GM23338 (cell line): Measurements from ENCODE around the gene ST3GAL4.

Experiments
- CREB1 ChIP-seq: fragments of 250-450 bp; sonication (Bioruptor Pico); IDR thresholded peaks from 2 replicates; pipeline ENCODE4 v1.5.0; 2020; ENCODE audit warnings: low read depth, mild to moderate bottlenecking, moderate library complexity
- CTCF ChIP-seq, 2 experiments: fragments of 200-600 bp in 1 of 2; sonication (generic) in 1 of 2; conservative IDR thresholded peaks; 2 replicates each; pipeline versions ENCODE4 v1.5.1 to v1.6.1; 2016 to 2017; ENCODE audit warnings: antibody characterized with exemption in 2 of 2, low read depth in 2 of 2, mild to moderate bottlenecking in 2 of 2, moderate library complexity in 1 of 2
- EZH2 ChIP-seq: fragments of 200-600 bp; sonication (generic); IDR thresholded peaks from one replicate; pipeline ENCODE4 v1.8.0; 2017; ENCODE audit warnings: antibody characterized with exemption, mild to moderate bottlenecking, low read depth; ENCODE audit not compliant: unreplicated experiment
- EZH2phosphoT487 ChIP-seq: fragments of 200-600 bp; sonication (generic); IDR thresholded peaks from one replicate; pipeline ENCODE4 v1.8.1; 2018; ENCODE audit warnings: antibody characterized with exemption; ENCODE audit not compliant: unreplicated experiment
- JUNB ChIP-seq: IDR thresholded peaks from one replicate; pipeline ENCODE4 v1.6.1; 2016; ENCODE audit warnings: antibody characterized with exemption; ENCODE audit not compliant: unreplicated experiment
- POLR2AphosphoS5 ChIP-seq: IDR thresholded peaks from 2 replicates; pipeline ENCODE4 v1.6.1; 2016; ENCODE audit warnings: antibody characterized with exemption, low read depth
- REST ChIP-seq: IDR thresholded peaks from one replicate; pipeline ENCODE4 v1.6.1; 2018; ENCODE audit warnings: antibody characterized with exemption; ENCODE audit not compliant: unreplicated experiment

- TF ChIP-seq CTCF (conservative IDR thresholded peaks at IDR 0.05; ENCODE audit: low read depth in 2 of 2) (no peak), REST (no peak), POLR2AphosphoS5 (no peak), EZH2 (no peak), EZH2phosphoT487 (no peak), JUNB (no peak), CREB1 (CRISPR knock-in tag) (no peak)
Measured at GRCh38 chr11:126345283-126345682, 10.2 kb upstream of the ST3GAL4 start.
